ENCODE data around the gene HMG20B.
"Not testable (repeated sequence)": the region's sequence is repeated elsewhere in the genome, so short reads cannot be mapped to it uniquely, and the experiment has no call there.

The HMG20B gene

DNA sequence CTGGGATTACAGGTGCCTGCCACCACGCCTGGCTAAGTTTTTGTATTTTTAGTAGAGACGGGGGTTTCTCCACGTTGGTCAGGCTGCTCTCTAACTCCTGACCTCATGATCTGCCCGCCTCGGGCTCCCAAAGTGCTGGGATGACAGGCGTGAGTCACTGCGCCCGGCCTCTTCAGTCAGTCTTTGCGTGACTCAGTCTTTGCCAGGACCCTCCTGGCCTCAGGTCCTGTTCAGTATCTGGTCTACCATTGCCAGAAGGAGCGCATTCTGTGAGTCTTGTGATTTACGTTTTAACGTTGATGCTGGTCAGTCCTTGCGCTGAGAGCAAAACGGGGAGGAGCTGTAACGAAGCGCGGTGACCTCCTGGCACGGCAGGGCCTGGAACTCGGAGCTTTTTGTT, 7.6 kb upstream of the HMG20B start:
- no peaks in the 10 kb centered on the region for H3K4me1 ChIP-seq
- H3K9me3 ChIP-seq = no peaks in the 10 kb centered on the region
- no peaks in the 10 kb centered on the region for H3K36me3 ChIP-seq
- no peak overlapping the region for H3K4me3 ChIP-seq
- no peak for DNase-seq
- H3K27ac ChIP-seq = no peak overlapping the region
- H3K27me3 ChIP-seq = no peaks in the 10 kb centered on the region
- TF ChIP-seq, protein P1, sequence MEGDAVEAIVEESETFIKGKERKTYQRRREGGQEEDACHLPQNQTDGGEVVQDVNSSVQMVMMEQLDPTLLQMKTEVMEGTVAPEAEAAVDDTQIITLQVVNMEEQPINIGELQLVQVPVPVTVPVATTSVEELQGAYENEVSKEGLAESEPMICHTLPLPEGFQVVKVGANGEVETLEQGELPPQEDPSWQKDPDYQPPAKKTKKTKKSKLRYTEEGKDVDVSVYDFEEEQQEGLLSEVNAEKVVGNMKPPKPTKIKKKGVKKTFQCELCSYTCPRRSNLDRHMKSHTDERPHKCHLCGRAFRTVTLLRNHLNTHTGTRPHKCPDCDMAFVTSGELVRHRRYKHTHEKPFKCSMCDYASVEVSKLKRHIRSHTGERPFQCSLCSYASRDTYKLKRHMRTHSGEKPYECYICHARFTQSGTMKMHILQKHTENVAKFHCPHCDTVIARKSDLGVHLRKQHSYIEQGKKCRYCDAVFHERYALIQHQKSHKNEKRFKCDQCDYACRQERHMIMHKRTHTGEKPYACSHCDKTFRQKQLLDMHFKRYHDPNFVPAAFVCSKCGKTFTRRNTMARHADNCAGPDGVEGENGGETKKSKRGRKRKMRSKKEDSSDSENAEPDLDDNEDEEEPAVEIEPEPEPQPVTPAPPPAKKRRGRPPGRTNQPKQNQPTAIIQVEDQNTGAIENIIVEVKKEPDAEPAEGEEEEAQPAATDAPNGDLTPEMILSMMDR (IDR thresholded peaks at IDR 0.05) = no peak
- intact Hi-C loops (cut with DNase I; ENCODE audit: low total_unique reads) = no loop called here

DNA sequence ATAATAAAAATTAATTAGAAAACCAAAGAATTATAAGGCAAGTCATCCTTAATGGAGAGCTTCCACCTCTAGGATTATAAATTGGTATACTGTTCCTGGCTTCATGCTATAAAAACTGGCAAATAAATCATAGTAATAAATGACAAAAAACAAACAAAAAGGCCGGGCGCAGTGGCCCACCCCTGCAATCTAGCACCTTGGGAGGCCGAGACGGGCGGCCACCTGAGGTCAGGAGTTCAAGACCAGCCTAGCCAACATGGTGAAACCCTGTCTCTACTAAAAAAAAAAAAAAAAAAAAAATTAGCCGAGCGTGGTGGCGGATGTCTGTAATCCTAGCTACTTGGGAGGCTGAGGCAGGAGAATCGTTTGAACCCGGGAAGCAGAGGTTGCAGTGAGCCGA, 2.7 kb upstream of the HMG20B start:
- H3K36me3 ChIP-seq; H3K9me3 ChIP-seq; H3K27ac ChIP-seq; DNase-seq; H3K4me3 ChIP-seq; H3K27me3 ChIP-seq; intact Hi-C loops (cut with DNase I; ENCODE audit: low total_unique reads): not testable (repeated sequence)
- H3K4me1 ChIP-seq = peaks cover 5 to 24% (median 17%) of the 10 kb centered on the region in 4 donors

GRCh38 chr19:3570606-3571011, 2.1 kb upstream of the HMG20B start:
- peaks cover 0 to 9% (median 0%) of the 10 kb centered on the region in 3 donors for H3K36me3 ChIP-seq
- intact Hi-C loops (cut with DNase I; ENCODE audit: low total_unique reads) = no loop called here
- DNase-seq = no peak
- no peak overlapping the region for H3K4me3 ChIP-seq
- H3K9me3 ChIP-seq = no peaks in the 10 kb centered on the region
- H3K27me3 ChIP-seq = no peaks in the 10 kb centered on the region
- peaks cover 5 to 25% (median 19%) of the 10 kb centered on the region in 4 donors for H3K4me1 ChIP-seq
- H3K27ac ChIP-seq = no peak overlapping the region
- TF ChIP-seq, protein P1 (IDR thresholded peaks at IDR 0.05) = no peak

GRCh38 chr19:3572132-3572854, 451 bp upstream of the HMG20B start:
- intact Hi-C loops (cut with DNase I; ENCODE audit: low total_unique reads) = no loop called here
- H3K4me1 ChIP-seq = peaks cover 5 to 38% (median 29%) of the 10 kb centered on the region in 4 donors

DNA sequence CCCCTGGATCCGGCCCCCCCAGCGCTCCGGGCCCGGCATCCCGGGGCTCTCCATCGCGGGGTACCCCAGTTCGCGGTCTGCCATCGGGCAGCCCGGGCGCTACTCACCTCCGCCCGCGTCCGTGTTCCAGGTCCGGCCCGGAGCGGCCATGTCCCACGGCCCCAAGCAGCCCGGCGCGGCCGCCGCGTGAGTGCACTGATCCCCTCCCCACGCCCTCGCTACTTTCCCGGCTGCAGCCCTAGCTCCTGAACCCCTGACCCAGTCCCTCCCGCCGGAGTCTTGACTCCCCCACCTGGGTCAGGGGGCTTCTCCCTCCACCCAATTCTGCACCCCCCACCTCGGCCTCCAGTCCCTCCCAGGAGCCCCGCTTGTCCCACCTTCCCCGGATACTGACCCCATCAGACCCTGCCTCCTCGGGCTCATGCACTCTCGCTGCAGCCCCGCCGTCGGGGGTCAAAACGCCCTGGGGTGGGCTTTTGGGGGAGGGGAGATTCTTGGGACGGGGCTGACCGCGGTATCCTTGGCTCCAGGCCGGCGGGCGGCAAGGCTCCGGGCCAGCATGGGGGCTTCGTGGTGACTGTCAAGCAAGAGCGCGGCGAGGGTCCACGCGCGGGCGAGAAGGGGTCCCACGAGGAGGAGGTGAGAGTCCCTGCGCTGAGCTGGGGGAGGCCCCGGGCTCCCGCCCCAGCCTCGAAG, 566 bp downstream of the HMG20B start:
- peaks cover 5 to 38% (median 29%) of the 10 kb centered on the region in 4 donors for H3K4me1 ChIP-seq
- TF ChIP-seq, protein P1 (IDR thresholded peaks at IDR 0.05) = no peak
- H3K9me3 ChIP-seq = no peaks in the 10 kb centered on the region
- intact Hi-C loops (cut with DNase I; ENCODE audit: low total_unique reads) = no loop called here
- H3K36me3 ChIP-seq = peaks cover 0 to 33% (median 0%) of the 10 kb centered on the region in 3 donors
- peak in 1 of 2 donors; percentile 71 for DNase-seq
- H3K4me3 ChIP-seq = peak overlapping the region; percentile 84 to 90
- no peaks in the 10 kb centered on the region for H3K27me3 ChIP-seq
- peak overlapping the region; percentile 73 to 81 for H3K27ac ChIP-seq

More at GRCh38 chr19:3572132-3572854, 451 bp upstream of the HMG20B start:
- H3K36me3 ChIP-seq = peaks cover 0 to 22% (median 0%) of the 10 kb centered on the region in 3 donors
- H3K27me3 ChIP-seq = no peaks in the 10 kb centered on the region
- H3K27ac ChIP-seq = peak overlapping the region; percentile 53 to 70
- peak; percentile 100 for DNase-seq
- H3K4me3 ChIP-seq = peak overlapping the region; percentile 84 to 90
- no peaks in the 10 kb centered on the region for H3K9me3 ChIP-seq
- TF ChIP-seq, protein P1 (IDR thresholded peaks at IDR 0.05) = no peak

Measured in tibial artery (tissue), 4 donors.